GM18951 (cell line): Measurements from ENCODE around the gene PRMT2.

Experiments used
- POLR2A ChIP-seq: IDR thresholded peaks from 4 replicates; pipeline ENCODE4 v1.6.1; 2011; ENCODE audit warnings: mild to moderate bottlenecking; ENCODE audit not compliant: insufficient read length, insufficient read depth; ENCODE audit errors: extremely low read depth
- in situ Hi-C: fragments of 300-500 bp; cut with MboI; formaldehyde crosslinking; loops from one replicate; pipeline ENCODE4 v1.12.0; 2022; ENCODE audit warnings: low sequenced_read_pairs, mixed read lengths, inconsistent platforms; ENCODE audit not compliant: unreplicated experiment

Gene PRMT2

GRCh38 chr21:46635324-46636180, at the start of gene PRMT2:
PRMT2 (plus strand) TSS chr21:46635674; CDS start chr21:46636952, 1,278 bp downstream.
- TF ChIP-seq POLR2A, result peak; percentile 95
- in situ Hi-C loops, result no loop called here

- TF ChIP-seq POLR2A, result no peak
- in situ Hi-C loops, result no loop called here
Observed at GRCh38 chr21:46594276-46594675, 41.2 kb upstream of the PRMT2 start.

GRCh38 chr21:46596201-46596600, 39.3 kb upstream of the PRMT2 start:
- in situ Hi-C loops, result no loop called here
- TF ChIP-seq POLR2A, result no peak

GRCh38 chr21:46597031-46597430, 38.4 kb upstream of the PRMT2 start:
- no peak for TF ChIP-seq POLR2A
- in situ Hi-C loops, result no loop called here

- in situ Hi-C loops, result no loop called here
- TF ChIP-seq POLR2A, result no peak
Observed at GRCh38 chr21:46597896-46598343, 37.6 kb upstream of the PRMT2 start.

GRCh38 chr21:46598581-46599572, 36.6 kb upstream of the PRMT2 start:
- no peak for TF ChIP-seq POLR2A
- in situ Hi-C loops, result no loop called here

GRCh38 chr21:46600305-46600704, 35.2 kb upstream of the PRMT2 start:
- in situ Hi-C loops, result no loop called here
- TF ChIP-seq POLR2A, result no peak

GRCh38 chr21:46600978-46601377, 34.5 kb upstream of the PRMT2 start:
- no peak for TF ChIP-seq POLR2A
- in situ Hi-C loops, result no loop called here

- in situ Hi-C loops, result no loop called here
- no peak for TF ChIP-seq POLR2A
Observed at GRCh38 chr21:46603228-46603627, 32.2 kb upstream of the PRMT2 start.

- TF ChIP-seq POLR2A, result no peak
- in situ Hi-C loops, result no loop called here
Observed at GRCh38 chr21:46604329-46604974, 31.0 kb upstream of the PRMT2 start.

- in situ Hi-C loops, result no loop called here
- no peak for TF ChIP-seq POLR2A
Observed at GRCh38 chr21:46604975-46605766, 30.3 kb upstream of the PRMT2 start, which contains the start of gene S100B. S100B (minus strand) TSS chr21:46605082; CDS start chr21:46602415, 2,667 bp downstream.
